ENCODE results near the gene SESN2.
"Not testable (repeated sequence)": the region's sequence is repeated elsewhere in the genome, so short reads cannot be mapped to it uniquely, and the experiment has no call there.

The SESN2 gene

DNA sequence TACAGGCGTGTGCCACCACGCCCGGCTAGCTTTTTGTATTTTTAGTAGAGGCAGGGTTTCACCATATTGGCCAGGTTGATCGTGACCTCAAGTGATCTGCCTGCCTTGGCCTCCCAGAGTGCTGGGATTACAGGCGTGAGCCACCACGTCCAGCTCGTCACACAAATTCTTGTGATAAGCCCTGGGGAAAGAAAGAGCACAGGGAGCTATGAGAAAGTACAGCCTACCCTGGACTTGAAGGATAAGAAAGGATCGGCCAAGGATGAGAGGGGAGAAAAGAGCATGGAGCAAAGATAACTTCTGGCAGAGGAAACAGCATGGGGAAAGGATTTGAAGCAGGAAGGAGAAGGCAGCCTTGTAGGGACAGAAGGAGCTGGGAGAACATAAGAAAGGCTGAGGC, 29.2 kb downstream of the SESN2 start:
- DNase-seq (ENCODE audit: low read depth): no peak

- DNase-seq (ENCODE audit: low read depth): no peak
Observed at GRCh38 chr1:28290851-28291250, 31.5 kb downstream of the SESN2 start.

DNA sequence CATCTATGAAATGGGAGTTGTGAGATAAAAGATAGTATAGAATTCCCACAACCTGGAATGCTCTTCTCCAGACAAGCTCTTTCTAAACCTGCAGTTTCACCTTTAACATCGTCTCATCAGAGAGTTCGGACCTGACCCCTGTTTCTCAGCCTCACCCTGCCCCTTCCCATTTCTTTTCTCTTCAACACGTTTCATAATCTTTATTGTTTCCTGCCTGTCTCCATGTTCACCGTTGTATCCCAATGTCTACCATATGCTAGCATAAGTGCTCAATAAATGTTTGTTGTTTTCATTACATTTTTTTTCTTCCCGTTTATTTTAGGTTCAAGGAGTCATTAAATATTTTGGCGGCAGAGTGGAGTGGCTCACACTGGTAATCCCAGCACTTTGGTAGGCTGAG, 32.4 kb downstream of the SESN2 start:
- DNase-seq (ENCODE audit: low read depth): no peak

DNA sequence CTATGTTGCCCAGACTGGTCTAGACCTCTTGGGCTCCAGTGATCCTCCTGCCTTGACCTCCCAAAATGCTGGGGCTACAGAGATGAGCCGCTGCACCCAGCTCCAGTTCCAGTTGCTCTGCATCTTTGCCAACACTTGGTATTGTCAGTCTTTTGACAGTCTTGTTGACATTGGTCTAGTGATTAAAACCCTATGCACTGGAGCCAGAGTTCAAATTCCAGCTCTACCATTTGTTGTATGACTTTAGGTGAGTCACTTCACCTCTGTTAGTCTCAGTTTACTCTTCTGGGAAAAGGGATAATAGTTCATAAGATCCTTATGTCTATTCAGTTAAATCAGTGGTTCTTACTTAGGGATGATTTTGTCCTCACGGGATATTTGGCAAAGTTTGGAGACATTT, 36.6 kb downstream of the SESN2 start:
- no peak for DNase-seq (ENCODE audit: low read depth)

- no peak for DNase-seq (ENCODE audit: low read depth)
Observed at GRCh38 chr1:28296401-28297261, 37.3 kb downstream of the SESN2 start.

DNA sequence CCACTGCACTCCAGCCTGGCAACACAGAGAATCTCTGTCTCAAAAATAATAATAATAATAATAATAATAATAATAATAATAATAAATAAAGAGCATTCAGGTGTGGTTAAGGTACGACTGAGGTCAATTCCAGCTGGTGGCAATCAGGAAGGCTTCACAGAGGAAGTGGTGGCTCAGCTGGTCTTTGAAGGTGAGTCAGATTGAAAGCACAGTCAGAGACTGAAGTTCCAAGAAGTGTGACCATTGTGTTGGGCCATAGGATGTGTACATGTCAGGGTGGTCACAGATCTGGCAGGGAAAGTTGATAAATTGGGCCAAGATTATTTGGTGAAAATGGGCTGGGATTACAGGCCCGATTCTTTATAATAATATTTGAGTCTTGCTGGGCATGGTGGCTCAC, 38.5 kb downstream of the SESN2 start:
- no peak for DNase-seq (ENCODE audit: low read depth)

GRCh38 chr1:28298438-28298837, 39.1 kb downstream of the SESN2 start:
- no peak for DNase-seq (ENCODE audit: low read depth)

DNA sequence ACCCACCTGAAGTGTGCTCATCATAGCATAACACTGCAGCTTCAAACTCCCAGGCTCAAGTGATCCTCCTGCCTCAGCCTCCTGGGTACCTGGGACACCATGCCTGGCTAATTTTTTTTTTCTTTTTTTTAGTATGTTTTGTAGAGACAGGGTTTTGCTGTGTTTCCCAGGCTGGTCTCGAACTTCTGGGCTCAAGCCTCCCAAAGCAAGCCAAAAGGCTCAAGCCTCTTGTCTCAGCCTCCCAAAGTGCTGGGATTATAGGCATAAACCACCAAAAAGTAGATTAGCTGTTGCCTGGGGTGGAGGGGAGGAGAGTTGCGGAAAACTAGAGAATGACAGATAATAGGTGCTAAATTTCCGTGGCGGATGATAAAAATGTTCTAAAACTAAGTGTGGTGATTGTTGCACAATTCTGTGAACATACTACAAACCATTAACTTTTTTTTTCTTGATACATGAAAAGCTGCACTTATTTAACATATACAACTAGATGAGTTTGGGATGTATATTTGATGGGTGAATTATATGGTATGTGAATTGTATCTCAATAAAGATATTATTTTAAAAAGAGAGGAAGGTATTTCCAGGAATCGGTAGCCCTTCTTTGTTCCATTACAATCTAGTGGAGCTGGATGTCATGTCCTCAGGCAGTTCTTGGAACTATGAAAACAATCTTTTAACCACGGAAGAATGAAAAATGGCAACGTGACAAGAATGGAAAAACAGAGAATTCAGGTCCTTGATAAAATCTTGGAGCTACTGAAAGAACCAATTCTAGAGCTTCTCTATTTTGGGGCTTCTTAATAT, 42.3 kb downstream of the SESN2 start:
- no peak for DNase-seq (ENCODE audit: low read depth)

- no peak for DNase-seq (ENCODE audit: low read depth)
Observed at GRCh38 chr1:28302247-28302646, 42.9 kb downstream of the SESN2 start.

DNA sequence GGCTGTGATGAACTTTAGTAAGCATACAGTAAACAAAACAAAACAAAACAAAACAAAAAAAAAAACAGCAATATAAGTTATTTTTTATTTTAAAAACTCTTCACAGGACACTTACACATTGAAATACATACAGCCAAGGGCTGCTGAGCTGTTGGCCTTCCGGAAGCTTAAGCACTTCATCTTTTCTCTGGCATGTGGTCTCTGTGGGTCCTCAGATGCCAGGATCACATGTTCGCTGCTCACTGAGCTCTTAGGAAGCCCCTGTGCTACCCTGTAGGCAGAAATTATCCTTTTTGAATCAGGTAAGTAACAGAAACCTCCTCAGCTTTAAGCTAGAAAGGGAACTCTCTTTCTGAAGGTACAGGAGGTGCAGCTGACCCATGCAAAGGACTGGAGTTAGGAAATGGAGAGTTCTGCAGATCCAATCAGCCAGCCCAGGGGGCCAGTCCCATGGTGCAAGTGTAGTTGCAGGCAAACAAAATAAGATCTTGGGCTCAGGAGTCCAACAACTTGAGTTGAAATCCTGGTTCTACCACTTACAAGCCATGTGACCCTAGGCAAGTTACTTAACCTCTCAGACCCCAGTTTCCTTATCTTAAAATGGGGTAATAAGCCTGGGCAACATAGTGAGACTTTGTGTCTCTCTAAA, 47.1 kb downstream of the SESN2 start:
- no peak for DNase-seq (ENCODE audit: low read depth)

DNA sequence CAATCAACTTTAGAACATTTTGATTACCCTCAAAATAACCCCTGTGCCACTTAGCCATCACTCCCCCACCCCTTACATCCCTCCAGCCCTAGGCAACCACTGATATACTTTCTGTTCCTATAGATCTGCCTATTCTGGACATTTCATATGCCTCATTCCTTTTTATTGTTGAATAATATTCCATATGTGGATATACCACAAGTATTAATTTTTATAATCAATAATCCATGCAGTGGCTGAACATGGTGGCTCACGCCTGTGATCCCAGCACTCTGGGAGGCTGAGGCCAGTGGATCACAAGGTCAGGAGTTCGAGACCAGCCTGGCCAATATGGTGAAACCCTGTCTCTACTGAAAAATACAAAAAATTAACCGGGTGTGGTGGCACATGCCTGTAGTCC, 49.4 kb downstream of the SESN2 start:
- no peak for DNase-seq (ENCODE audit: low read depth)

DNA sequence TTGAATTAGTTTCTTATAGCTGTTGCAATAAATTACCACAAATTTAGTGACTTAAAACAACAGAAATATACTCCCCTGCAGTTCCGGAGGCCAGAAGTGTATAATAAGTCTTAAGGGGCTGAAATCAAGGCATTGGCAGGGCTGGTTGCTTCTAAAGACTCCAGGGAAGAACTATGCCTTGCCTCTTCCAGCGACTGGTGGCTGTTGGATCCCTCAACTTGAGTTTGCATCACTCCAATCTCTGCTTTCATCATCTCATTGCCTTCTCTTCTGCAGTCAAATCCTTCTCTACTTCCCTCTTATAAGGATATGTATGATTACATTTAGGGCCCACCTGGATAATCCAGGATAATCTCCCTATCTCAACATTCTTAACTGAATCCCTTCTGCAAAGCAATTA, 50.4 kb downstream of the SESN2 start:
- no peak for DNase-seq (ENCODE audit: low read depth)

DNA sequence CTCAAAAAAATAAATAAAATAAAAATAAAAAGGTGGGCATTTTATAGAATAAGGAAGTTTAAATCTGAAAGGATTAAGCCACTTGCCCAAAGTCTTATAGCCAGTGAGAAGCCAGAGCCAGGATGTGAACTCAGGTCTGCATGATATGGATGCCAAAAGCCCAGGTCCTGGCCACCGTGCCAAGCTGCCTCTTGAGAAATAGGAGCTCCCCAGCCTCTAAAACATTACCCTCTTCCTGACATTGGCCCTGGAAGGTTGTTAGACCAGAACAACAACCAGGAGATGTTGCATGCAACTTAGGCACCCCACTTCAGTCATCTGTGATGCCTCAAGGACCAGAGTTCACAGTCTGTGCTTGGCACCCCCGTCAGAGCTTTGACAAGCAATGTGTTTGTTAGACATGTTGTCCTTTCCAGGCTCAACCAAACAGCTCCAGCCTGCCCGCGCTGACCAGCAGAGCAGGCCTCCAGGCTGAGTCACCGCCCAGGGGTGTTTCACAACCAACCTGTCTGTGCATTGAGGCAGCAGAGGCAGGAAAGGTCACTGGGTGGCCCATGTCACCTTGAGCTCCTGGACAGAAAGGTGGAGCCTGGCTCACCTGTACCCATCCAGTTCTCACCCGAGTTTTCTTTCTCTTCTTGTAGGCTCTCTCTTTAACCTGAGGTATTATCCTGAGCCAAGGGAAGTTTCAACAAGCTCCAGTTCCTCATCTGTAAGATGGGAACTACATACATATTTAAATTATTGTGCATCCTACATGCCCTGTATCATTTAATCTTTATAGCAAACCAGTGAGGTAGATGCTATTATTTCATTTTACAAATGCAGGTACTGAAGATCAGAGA, 54.6 kb downstream of the SESN2 start:
- DNase-seq (ENCODE audit: low read depth): no peak

GRCh38 chr1:28314547-28314941, 55.2 kb downstream of the SESN2 start:
- DNase-seq (ENCODE audit: low read depth): no peak

DNA sequence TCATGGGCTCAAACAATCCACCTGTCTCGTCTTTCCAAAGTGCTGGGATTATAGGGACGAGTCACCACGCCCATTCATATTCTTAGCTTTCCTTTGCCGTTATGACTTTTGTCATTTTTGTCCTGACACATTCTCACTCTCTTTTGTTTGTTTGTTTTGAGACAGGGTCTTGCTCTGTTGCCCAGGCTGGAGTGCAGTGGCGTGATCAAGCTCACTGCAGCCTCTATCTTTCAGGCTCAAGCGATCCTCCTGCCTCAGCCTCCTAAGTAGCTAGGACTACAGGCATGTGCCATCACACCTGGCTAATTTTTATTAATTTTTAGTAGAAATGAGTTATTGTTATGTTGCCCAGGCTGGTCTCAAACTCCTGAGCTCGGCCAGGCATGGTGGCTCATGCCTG, 57.7 kb downstream of the SESN2 start:
- DNase-seq (ENCODE audit: low read depth): no peak

DNA sequence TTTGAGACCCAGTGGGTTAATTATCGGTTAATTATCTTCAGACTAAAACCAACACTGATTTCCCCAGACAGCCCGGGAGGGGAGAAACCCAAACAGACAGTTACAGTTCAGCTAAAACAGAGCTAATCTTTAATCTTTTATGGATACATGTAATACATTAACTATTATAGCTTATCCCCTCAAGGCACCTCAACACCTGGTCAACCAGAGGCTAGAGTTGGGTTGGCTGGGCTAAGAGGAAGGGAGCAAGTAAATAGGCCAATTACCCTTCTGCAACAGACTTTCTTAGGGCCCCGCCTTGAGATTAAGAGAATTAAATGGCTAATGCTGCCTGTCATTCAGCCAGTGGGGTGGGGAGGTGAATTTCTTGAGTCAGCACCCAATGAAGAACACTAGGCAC, 62.9 kb downstream of the SESN2 start:
- no peak for DNase-seq (ENCODE audit: low read depth)

DNA sequence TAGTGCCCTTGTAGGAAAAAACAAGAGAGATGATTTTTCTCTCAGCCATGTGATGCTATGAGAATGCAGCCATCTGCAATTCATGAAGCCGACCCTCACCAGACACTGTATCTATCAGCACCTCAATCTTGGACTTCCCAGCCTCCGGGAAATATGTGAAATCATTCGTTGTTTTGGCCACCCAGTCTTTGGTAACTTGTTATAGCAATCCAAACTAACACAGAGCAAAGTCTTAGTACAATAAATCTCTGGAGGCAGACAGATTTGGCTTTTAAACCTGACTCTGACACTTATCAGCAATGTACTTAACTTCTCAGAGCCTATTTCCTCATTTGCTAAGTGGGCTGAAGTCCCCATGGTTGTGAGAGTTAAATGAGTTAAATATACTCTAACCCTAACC, 64.4 kb downstream of the SESN2 start:
- no peak for DNase-seq (ENCODE audit: low read depth)

GRCh38 chr1:28326515-28326914, 67.2 kb downstream of the SESN2 start:
- no peak for DNase-seq (ENCODE audit: low read depth)

DNA sequence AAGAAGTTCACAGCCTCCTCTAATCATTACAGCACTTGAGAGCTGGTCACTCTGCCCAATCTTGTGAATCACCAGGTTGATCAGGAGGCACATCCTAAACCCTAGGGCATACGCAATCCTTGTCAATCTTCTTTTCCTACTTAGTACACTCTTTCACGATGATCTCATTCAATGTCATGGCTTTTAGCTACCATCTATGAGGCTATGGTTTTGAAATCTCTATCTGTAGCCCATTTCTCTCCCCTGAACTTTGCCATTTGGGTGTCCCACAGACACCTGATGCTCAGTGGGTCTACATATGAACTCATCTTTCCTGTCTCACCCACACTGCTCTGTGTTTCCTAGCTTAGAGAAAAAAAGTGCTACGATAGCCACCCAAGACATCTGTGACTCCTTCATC, 67.7 kb downstream of the SESN2 start:
- DNase-seq (ENCODE audit: low read depth): no peak

DNA sequence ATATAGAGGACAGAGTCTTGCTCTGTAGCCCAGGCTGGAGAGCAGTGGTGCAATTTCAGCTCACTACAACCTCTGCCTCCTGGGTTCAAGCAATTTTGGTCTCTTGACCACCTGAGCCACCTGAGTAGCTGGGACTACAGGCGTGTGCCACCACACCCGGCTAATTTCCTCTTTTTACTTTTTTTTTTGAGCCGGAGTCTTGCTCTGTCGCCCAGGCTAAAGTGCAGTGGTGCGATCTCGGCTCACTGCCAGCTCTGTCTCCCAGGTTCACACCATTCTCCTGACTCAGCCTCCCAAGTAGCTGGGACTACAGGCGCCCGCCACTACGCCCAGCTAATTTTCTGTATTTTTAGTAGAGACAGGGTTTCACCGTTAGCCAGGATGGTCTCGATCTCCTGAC, 68.1 kb downstream of the SESN2 start:
- not testable (repeated sequence) for DNase-seq (ENCODE audit: low read depth)

DNA sequence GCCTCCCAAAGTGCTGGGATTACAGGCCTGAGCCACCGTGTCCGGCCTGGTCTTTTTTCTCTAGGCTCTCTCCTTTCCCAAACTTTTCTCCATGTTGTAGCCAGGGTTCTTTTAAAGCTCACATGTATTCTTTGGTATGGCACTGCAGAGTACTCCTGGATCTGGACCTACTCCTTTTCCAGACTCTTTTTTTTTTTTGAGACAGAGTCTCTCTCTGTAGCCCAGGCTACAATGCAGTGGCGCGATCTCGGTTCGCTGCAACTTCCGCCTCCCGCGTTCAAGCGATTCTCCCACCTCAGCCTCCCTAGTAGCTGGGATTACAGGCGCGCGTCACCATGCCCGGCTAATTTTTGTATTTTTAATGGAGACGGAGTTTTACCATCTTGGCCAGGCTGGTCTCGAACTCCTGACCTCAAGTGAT, 68.9 kb downstream of the SESN2 start:
- DNase-seq (ENCODE audit: low read depth): no peak

All from activated T-helper 1 cell treated with Interleukin-2 at 50 U/mL for 16 hours (primary cell).